ENCODE results near the gene PTPRK.
"Not testable (repeated sequence)": the region's sequence is repeated elsewhere in the genome, so short reads cannot be mapped to it uniquely, and the experiment has no call there.

Gene PTPRK

GRCh38 chr6:128437685-128438084 is 82.7 kb downstream of the PTPRK start:
- H3K9ac ChIP-seq (ENCODE audit: low read depth, low read length): no peak overlapping the region
- no peak overlapping the region for H3K4me3 ChIP-seq (ENCODE audit: low read depth, low read length)
- no peaks in the 10 kb centered on the region for H3K9me3 ChIP-seq (ENCODE audit: control insufficient read depth, insufficient read depth, low read length)
- H3K27me3 ChIP-seq (ENCODE audit: control insufficient read depth, insufficient read depth, low read length): no peaks in the 10 kb centered on the region
- peaks cover 66% of the 10 kb centered on the region for H3K4me1 ChIP-seq (ENCODE audit: control insufficient read depth, insufficient read depth, low read length)
- H3K27ac ChIP-seq (ENCODE audit: low read depth, low read length): no peak overlapping the region
- H3K36me3 ChIP-seq (ENCODE audit: control insufficient read depth, insufficient read depth, low read length): no peaks in the 10 kb centered on the region

DNA sequence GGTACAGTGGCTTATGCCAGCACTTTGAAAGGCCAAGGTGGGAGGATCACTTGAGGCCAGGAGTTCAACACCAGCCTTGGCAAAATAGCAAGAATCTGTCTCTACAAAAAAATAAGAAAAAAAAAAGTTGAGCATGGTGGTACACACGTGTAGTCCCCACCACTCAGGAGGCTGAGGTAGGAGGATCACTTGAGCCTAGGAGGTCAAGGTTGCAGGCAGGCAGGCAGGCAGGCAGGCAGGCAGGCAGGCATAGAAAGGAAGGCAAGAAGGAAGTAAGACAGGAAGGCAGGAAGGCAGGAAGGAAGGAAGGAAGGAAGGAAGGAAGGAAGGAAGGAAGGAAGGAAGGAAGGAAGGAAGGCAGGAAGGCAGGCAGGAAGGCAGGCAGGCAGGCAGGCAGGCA is 85.6 kb downstream of the PTPRK start:
- not testable (repeated sequence) for H3K9me3 ChIP-seq (ENCODE audit: control insufficient read depth, insufficient read depth, low read length); H3K27ac ChIP-seq (ENCODE audit: low read depth, low read length); H3K4me3 ChIP-seq (ENCODE audit: low read depth, low read length); H3K9ac ChIP-seq (ENCODE audit: low read depth, low read length); H3K36me3 ChIP-seq (ENCODE audit: control insufficient read depth, insufficient read depth, low read length); H3K27me3 ChIP-seq (ENCODE audit: control insufficient read depth, insufficient read depth, low read length)
- peaks cover 66% of the 10 kb centered on the region for H3K4me1 ChIP-seq (ENCODE audit: control insufficient read depth, insufficient read depth, low read length)

DNA sequence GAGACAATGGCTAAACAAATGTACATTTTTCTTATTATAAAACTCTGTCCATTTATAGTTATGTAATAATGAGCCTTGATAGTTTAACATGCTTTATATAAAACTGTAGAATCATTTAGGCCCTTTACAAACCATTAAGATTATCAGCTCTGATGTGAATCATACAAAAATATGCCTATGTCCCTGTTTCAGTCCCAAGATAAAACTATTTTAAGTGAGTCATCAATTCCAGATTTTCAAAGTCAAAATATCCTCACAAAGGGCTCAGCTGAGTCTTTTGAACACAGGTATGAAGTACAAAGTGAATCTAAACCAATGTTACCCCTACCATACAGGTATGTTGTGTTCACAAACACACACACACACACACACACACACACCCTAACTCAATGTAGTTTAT is 88.0 kb downstream of the PTPRK start:
- peaks cover 43% of the 10 kb centered on the region for H3K4me1 ChIP-seq (ENCODE audit: control insufficient read depth, insufficient read depth, low read length)
- no peak overlapping the region for H3K27ac ChIP-seq (ENCODE audit: low read depth, low read length)
- H3K9me3 ChIP-seq (ENCODE audit: control insufficient read depth, insufficient read depth, low read length): no peaks in the 10 kb centered on the region
- no peaks in the 10 kb centered on the region for H3K27me3 ChIP-seq (ENCODE audit: control insufficient read depth, insufficient read depth, low read length)
- H3K9ac ChIP-seq (ENCODE audit: low read depth, low read length): no peak overlapping the region
- no peak overlapping the region for H3K4me3 ChIP-seq (ENCODE audit: low read depth, low read length)
- no peaks in the 10 kb centered on the region for H3K36me3 ChIP-seq (ENCODE audit: control insufficient read depth, insufficient read depth, low read length)

DNA sequence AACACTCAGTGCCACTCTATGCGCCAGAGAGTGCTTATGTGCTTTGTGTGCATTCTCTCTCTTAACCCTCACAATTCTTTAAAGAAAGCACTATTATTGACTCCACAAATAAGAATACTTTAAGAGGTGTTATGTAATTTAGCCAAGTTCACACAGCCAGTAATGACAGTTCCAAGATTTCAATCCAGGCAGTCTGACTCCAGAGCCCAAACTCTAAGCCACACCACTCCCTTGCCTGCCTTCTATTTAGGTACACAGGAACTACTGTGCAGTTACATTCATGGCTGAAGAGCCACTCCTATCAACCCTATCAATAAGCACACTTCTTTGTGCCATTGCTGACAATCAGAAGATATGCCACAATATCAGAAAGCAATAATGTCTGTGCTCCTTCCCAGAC is 93.3 kb downstream of the PTPRK start:
- no peak overlapping the region for H3K27ac ChIP-seq (ENCODE audit: low read depth, low read length)
- peaks cover 20% of the 10 kb centered on the region for H3K4me1 ChIP-seq (ENCODE audit: control insufficient read depth, insufficient read depth, low read length)
- no peaks in the 10 kb centered on the region for H3K36me3 ChIP-seq (ENCODE audit: control insufficient read depth, insufficient read depth, low read length)
- no peak overlapping the region for H3K4me3 ChIP-seq (ENCODE audit: low read depth, low read length)
- H3K27me3 ChIP-seq (ENCODE audit: control insufficient read depth, insufficient read depth, low read length): no peaks in the 10 kb centered on the region
- no peaks in the 10 kb centered on the region for H3K9me3 ChIP-seq (ENCODE audit: control insufficient read depth, insufficient read depth, low read length)
- H3K9ac ChIP-seq (ENCODE audit: low read depth, low read length): no peak overlapping the region

GRCh38 chr6:128425856-128426255 is 94.5 kb downstream of the PTPRK start:
- no peak overlapping the region for H3K27ac ChIP-seq (ENCODE audit: low read depth, low read length)
- H3K9ac ChIP-seq (ENCODE audit: low read depth, low read length): no peak overlapping the region
- no peak overlapping the region for H3K4me3 ChIP-seq (ENCODE audit: low read depth, low read length)
- no peaks in the 10 kb centered on the region for H3K27me3 ChIP-seq (ENCODE audit: control insufficient read depth, insufficient read depth, low read length)
- peaks cover 9% of the 10 kb centered on the region for H3K4me1 ChIP-seq (ENCODE audit: control insufficient read depth, insufficient read depth, low read length)
- H3K36me3 ChIP-seq (ENCODE audit: control insufficient read depth, insufficient read depth, low read length): no peaks in the 10 kb centered on the region
- no peaks in the 10 kb centered on the region for H3K9me3 ChIP-seq (ENCODE audit: control insufficient read depth, insufficient read depth, low read length)

- no peak overlapping the region for H3K9ac ChIP-seq (ENCODE audit: low read depth, low read length)
- H3K9me3 ChIP-seq (ENCODE audit: control insufficient read depth, insufficient read depth, low read length): no peaks in the 10 kb centered on the region
- H3K27ac ChIP-seq (ENCODE audit: low read depth, low read length): no peak overlapping the region
- no peaks in the 10 kb centered on the region for H3K36me3 ChIP-seq (ENCODE audit: control insufficient read depth, insufficient read depth, low read length)
- no peaks in the 10 kb centered on the region for H3K27me3 ChIP-seq (ENCODE audit: control insufficient read depth, insufficient read depth, low read length)
- no peak overlapping the region for H3K4me3 ChIP-seq (ENCODE audit: low read depth, low read length)
- 0 out of 2 replicates have a peak, but pooled peaks cover 3% of the 10 kb centered on the region for H3K4me1 ChIP-seq (ENCODE audit: control insufficient read depth, insufficient read depth, low read length)
Measured at GRCh38 chr6:128422871-128423270, 97.5 kb downstream of the PTPRK start.

- no peaks in the 10 kb centered on the region for H3K27me3 ChIP-seq (ENCODE audit: control insufficient read depth, insufficient read depth, low read length)
- H3K4me1 ChIP-seq (ENCODE audit: control insufficient read depth, insufficient read depth, low read length): 0 out of 2 replicates have a peak, but pooled peaks cover 3% of the 10 kb centered on the region
- no peak overlapping the region for H3K9ac ChIP-seq (ENCODE audit: low read depth, low read length)
- H3K36me3 ChIP-seq (ENCODE audit: control insufficient read depth, insufficient read depth, low read length): no peaks in the 10 kb centered on the region
- no peaks in the 10 kb centered on the region for H3K9me3 ChIP-seq (ENCODE audit: control insufficient read depth, insufficient read depth, low read length)
- no peak overlapping the region for H3K27ac ChIP-seq (ENCODE audit: low read depth, low read length)
- no peak overlapping the region for H3K4me3 ChIP-seq (ENCODE audit: low read depth, low read length)
Measured at GRCh38 chr6:128422200-128422599, 98.2 kb downstream of the PTPRK start.

DNA sequence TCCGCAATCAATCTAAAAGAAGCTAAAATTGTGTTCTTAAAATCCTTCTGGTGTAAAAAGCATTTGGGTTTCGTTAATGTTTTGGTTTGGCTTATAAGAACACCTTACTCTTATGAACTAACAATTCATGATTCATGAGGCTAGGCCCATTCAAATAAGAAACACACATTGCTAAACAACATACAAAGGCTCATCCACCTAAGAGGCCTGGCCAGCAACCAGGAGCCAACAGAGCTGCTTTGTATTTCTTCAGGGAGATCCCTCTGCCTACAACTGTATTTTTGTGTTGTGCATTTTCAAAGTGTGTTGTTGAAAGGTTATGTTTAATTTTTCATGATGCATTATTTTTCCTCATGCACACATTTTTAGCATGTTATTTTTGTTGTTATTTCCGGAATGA is 98.6 kb downstream of the PTPRK start:
- Histone ChIP-seq H3K36me3 (ENCODE audit: control insufficient read depth, insufficient read depth, low read length) (no peaks in the 10 kb centered on the region), H3K9ac (ENCODE audit: low read depth, low read length) (no peak overlapping the region), H3K27ac (ENCODE audit: low read depth, low read length) (no peak overlapping the region), H3K27me3 (ENCODE audit: control insufficient read depth, insufficient read depth, low read length) (no peaks in the 10 kb centered on the region), H3K4me3 (ENCODE audit: low read depth, low read length) (no peak overlapping the region), H3K9me3 (ENCODE audit: control insufficient read depth, insufficient read depth, low read length) (no peaks in the 10 kb centered on the region), H3K4me1 (ENCODE audit: control insufficient read depth, insufficient read depth, low read length) (0 out of 2 replicates have a peak, but pooled peaks cover 3% of the 10 kb centered on the region)

GRCh38 chr6:128417698-128418097 is 102.7 kb downstream of the PTPRK start:
- Histone ChIP-seq H3K27ac (ENCODE audit: low read depth, low read length) (no peak overlapping the region), H3K4me1 (ENCODE audit: control insufficient read depth, insufficient read depth, low read length) (peaks cover 6% of the 10 kb centered on the region; the same call in 1 of the 2 replicates), H3K27me3 (ENCODE audit: control insufficient read depth, insufficient read depth, low read length) (no peaks in the 10 kb centered on the region), H3K4me3 (ENCODE audit: low read depth, low read length) (no peak overlapping the region), H3K9me3 (ENCODE audit: control insufficient read depth, insufficient read depth, low read length) (no peaks in the 10 kb centered on the region), H3K9ac (ENCODE audit: low read depth, low read length) (no peak overlapping the region), H3K36me3 (ENCODE audit: control insufficient read depth, insufficient read depth, low read length) (no peaks in the 10 kb centered on the region)

GRCh38 chr6:128415387-128415786 is 105.0 kb downstream of the PTPRK start:
- Histone ChIP-seq H3K9ac (ENCODE audit: low read depth, low read length) (no peak overlapping the region), H3K27ac (ENCODE audit: low read depth, low read length) (no peak overlapping the region), H3K4me1 (ENCODE audit: control insufficient read depth, insufficient read depth, low read length) (peaks cover 9% of the 10 kb centered on the region), H3K4me3 (ENCODE audit: low read depth, low read length) (no peak overlapping the region), H3K27me3 (ENCODE audit: control insufficient read depth, insufficient read depth, low read length) (no peaks in the 10 kb centered on the region), H3K36me3 (ENCODE audit: control insufficient read depth, insufficient read depth, low read length) (no peaks in the 10 kb centered on the region), H3K9me3 (ENCODE audit: control insufficient read depth, insufficient read depth, low read length) (no peaks in the 10 kb centered on the region)

- H3K4me3 ChIP-seq (ENCODE audit: low read depth, low read length): no peak overlapping the region
- H3K27ac ChIP-seq (ENCODE audit: low read depth, low read length): no peak overlapping the region
- H3K9me3 ChIP-seq (ENCODE audit: control insufficient read depth, insufficient read depth, low read length): no peaks in the 10 kb centered on the region
- H3K9ac ChIP-seq (ENCODE audit: low read depth, low read length): no peak overlapping the region
- H3K4me1 ChIP-seq (ENCODE audit: control insufficient read depth, insufficient read depth, low read length): peaks cover 9% of the 10 kb centered on the region
- H3K36me3 ChIP-seq (ENCODE audit: control insufficient read depth, insufficient read depth, low read length): no peaks in the 10 kb centered on the region
- H3K27me3 ChIP-seq (ENCODE audit: control insufficient read depth, insufficient read depth, low read length): no peaks in the 10 kb centered on the region
Measured at GRCh38 chr6:128414943-128415342, 105.5 kb downstream of the PTPRK start.

DNA sequence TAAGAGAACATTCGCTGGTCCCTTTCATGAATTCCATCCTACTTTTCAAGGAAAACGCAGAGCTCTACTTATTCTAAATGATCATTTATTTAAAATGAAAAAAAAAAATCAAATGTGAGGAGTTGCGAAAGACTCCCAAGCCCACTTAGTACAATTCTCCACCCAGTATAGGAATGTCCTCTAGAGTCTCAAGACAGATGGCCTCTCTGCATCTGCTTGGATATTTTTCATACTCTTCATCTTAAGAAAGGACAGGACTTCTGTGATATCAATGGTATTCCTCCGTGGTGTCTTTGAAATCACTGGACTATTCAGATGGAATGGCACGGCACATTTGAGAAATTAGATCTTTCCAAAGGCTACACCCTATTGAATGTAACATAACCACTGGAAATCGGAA is 107.1 kb downstream of the PTPRK start:
- peaks cover 9% of the 10 kb centered on the region for H3K4me1 ChIP-seq (ENCODE audit: control insufficient read depth, insufficient read depth, low read length)
- H3K27ac ChIP-seq (ENCODE audit: low read depth, low read length): no peak overlapping the region
- H3K27me3 ChIP-seq (ENCODE audit: control insufficient read depth, insufficient read depth, low read length): no peaks in the 10 kb centered on the region
- H3K9me3 ChIP-seq (ENCODE audit: control insufficient read depth, insufficient read depth, low read length): no peaks in the 10 kb centered on the region
- H3K9ac ChIP-seq (ENCODE audit: low read depth, low read length): no peak overlapping the region
- no peak overlapping the region for H3K4me3 ChIP-seq (ENCODE audit: low read depth, low read length)
- H3K36me3 ChIP-seq (ENCODE audit: control insufficient read depth, insufficient read depth, low read length): no peaks in the 10 kb centered on the region
